ENCODE results near the gene PRAME.
A peak's percentile ranks its signal among the peaks of the same experiment; 100 is the strongest.

Gene PRAME

DNA sequence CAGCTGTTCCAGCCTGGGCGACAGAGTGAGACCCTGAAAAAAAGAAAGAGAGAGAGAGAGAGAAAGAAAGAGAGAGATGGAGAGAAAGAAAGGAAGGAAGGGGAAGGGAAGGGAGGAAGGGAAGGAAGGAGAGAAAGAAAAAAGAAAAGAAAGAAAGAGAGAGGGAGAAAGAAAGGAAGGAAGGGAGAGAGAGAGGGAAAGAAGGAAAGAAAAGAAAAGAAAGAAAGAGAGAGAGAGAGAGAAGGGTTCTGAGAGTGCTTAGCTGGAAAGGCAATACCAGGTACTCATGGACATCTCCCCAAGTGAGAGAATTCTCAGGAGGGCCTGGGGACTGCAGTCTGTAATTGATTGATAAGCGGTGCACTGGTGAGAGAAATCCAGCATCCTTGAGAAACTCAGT lies 12.8 kb upstream of the PRAME start:
- Histone ChIP-seq H3K4me3 (ENCODE audit: control insufficient read depth in 1 of 7, extremely low read depth in 1 of 7, insufficient read depth in 4 of 7, low read depth in 2 of 7, low read length in 6 of 7) (no peak overlapping the region), H3K9me3 (ENCODE audit: control extremely low read depth in 1 of 5, control insufficient read depth in 4 of 5, insufficient read depth in 2 of 5, low read depth in 1 of 5, low read length in 4 of 5) (no peaks in the 10 kb centered on the region), H3K36me3 (ENCODE audit: control insufficient read depth in 4 of 4, insufficient read depth in 4 of 4, low read length in 3 of 4) (no peaks in the 10 kb centered on the region), H3K27me3 (replicated peaks in 2 of 5; ENCODE audit: control insufficient read depth in 4 of 5, insufficient read depth in 5 of 5, low read length in 4 of 5) (peaks cover 2 to 17% (median 14%) of the 10 kb centered on the region in 5 experiments), H3K4me1 (ENCODE audit: control extremely low read depth in 1 of 4, control insufficient read depth in 4 of 4, insufficient read depth in 4 of 4, low read length in 3 of 4) (no peaks in the 10 kb centered on the region), H3K27ac (ENCODE audit: insufficient read depth in 1 of 2, low read depth in 1 of 2, low read length in 2 of 2, poor library complexity in 1 of 2, severe bottlenecking in 2 of 2) (no peak overlapping the region)
- WGBS (ENCODE audit: insufficient coverage) = 83% methylated on average over 2 of the region's 2 CpGs
- no peak for DNase-seq
- POLR2A ChIA-PET = interaction anchor here (0.5 kb wide), 1 partner anchor 11 kb away, joined by 3 read pairs; no protein-coding TSS in a partner anchor
- CTCF ChIA-PET = interaction anchor here (0.6 to 1.4 kb wide), 3 partner anchors 14 to 37 kb away, joined by 3 read pairs; no protein-coding TSS in a partner anchor

DNA sequence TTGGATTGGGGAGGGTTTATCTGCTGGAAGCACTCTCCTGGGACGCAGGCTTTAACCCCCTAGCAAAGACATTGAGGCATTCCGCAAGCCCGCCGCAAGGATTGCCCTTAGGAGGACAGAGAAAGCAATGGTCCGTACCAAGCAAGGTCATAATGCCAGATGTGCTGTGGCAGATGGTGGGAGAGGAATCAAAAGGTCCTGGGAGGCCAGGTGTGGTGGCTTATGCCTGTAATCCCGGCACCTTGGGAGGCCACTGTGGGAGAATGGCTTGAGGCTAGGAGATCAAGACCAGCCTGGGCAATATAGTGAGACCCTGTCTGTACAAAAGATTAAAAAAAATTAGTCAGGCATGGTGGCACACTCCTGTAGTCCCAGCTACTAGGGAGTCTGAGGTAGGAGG lies 12.4 kb upstream of the PRAME start:
- ChIA-PET POLR2A (interaction anchor here (0.5 kb wide), 1 partner anchor 10 kb away, joined by 3 read pairs; no protein-coding TSS in a partner anchor), CTCF (interaction anchor here (1.4 kb wide), 1 partner anchor 131 kb away, joined by 3 read pairs; no protein-coding TSS in a partner anchor)
- Histone ChIP-seq H3K9me3 (ENCODE audit: control extremely low read depth in 1 of 5, control insufficient read depth in 4 of 5, insufficient read depth in 2 of 5, low read depth in 1 of 5, low read length in 4 of 5) (no peaks in the 10 kb centered on the region), H3K27ac (ENCODE audit: insufficient read depth in 1 of 2, low read depth in 1 of 2, low read length in 2 of 2, poor library complexity in 1 of 2, severe bottlenecking in 2 of 2) (no peak overlapping the region), H3K4me1 (ENCODE audit: control extremely low read depth in 1 of 4, control insufficient read depth in 4 of 4, insufficient read depth in 4 of 4, low read length in 3 of 4) (no peaks in the 10 kb centered on the region), H3K27me3 (replicated peaks in 2 of 5; ENCODE audit: control insufficient read depth in 4 of 5, insufficient read depth in 5 of 5, low read length in 4 of 5) (peaks cover 2 to 17% (median 14%) of the 10 kb centered on the region in 5 experiments), H3K36me3 (ENCODE audit: control insufficient read depth in 4 of 4, insufficient read depth in 4 of 4, low read length in 3 of 4) (no peaks in the 10 kb centered on the region), H3K4me3 (ENCODE audit: control insufficient read depth in 1 of 7, extremely low read depth in 1 of 7, insufficient read depth in 4 of 7, low read depth in 2 of 7, low read length in 6 of 7) (no peak overlapping the region)
- no peak for DNase-seq
- WGBS (ENCODE audit: insufficient coverage) = 96% methylated on average over 6 of the region's 6 CpGs

DNA sequence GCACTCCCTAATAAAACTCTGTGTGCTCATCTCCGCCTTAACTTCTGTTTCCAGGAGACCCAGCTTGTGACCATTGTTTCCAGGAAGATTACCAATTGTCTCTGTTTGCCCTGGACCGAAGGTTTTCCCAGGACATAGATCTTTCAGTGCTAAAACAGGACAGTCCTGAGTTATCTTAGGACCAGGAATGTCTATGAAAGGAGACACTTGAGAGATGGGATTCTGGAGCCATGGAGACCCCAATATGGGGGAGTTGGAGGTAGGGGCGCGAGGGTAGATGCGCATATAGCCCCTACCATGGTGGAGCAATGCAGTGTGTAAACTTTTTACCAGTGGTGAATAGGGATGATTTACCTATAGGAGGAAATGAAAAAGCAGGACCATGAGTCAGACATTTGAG lies 10.2 kb upstream of the PRAME start:
- WGBS (ENCODE audit: insufficient coverage) = 89% methylated on average over 5 of the region's 5 CpGs
- no peak for DNase-seq
- no peaks in the 10 kb centered on the region for H3K36me3 ChIP-seq (ENCODE audit: control insufficient read depth in 4 of 4, insufficient read depth in 4 of 4, low read length in 3 of 4)
- no peak overlapping the region for H3K27ac ChIP-seq (ENCODE audit: insufficient read depth in 1 of 2, low read depth in 1 of 2, low read length in 2 of 2, poor library complexity in 1 of 2, severe bottlenecking in 2 of 2)
- no peaks in the 10 kb centered on the region for H3K9me3 ChIP-seq (ENCODE audit: control extremely low read depth in 1 of 5, control insufficient read depth in 4 of 5, insufficient read depth in 2 of 5, low read depth in 1 of 5, low read length in 4 of 5)
- no peaks in the 10 kb centered on the region for H3K4me1 ChIP-seq (ENCODE audit: control extremely low read depth in 1 of 4, control insufficient read depth in 4 of 4, insufficient read depth in 4 of 4, low read length in 3 of 4)
- POLR2A ChIA-PET = no interaction called here
- H3K4me3 ChIP-seq (ENCODE audit: control insufficient read depth in 1 of 7, extremely low read depth in 1 of 7, insufficient read depth in 4 of 7, low read depth in 2 of 7, low read length in 6 of 7) = no peak overlapping the region
- peaks cover 2 to 15% (median 14%) of the 10 kb centered on the region in 5 experiments for H3K27me3 ChIP-seq (replicated peaks in 2 of 5; ENCODE audit: control insufficient read depth in 4 of 5, insufficient read depth in 5 of 5, low read length in 4 of 5)
- CTCF ChIA-PET = interaction anchor here (0.8 kb wide), 1 partner anchor 14 kb away, joined by 3 read pairs; no protein-coding TSS in a partner anchor

DNA sequence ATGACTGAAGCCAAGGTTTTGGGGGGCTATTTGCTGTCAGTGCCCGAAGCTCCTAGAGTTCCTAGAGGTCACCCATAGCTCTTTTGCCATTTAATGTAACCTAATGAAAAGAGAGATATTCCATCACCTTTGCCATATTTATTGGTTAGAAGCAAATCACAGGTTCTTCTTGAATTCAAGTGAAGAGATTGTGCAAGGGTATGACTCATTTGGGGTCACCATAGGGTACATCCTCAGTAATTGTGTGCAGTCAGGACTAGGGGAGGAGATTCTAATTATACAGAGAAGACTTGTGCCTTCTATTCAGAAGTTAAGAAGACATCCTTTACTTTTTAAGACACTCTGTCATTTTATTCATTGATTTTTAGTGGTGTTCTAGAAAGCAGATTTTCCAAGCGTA lies 6.9 kb upstream of the PRAME start:
- no peaks in the 10 kb centered on the region for H3K9me3 ChIP-seq (ENCODE audit: control extremely low read depth in 1 of 5, control insufficient read depth in 4 of 5, insufficient read depth in 2 of 5, low read depth in 1 of 5, low read length in 4 of 5)
- WGBS (ENCODE audit: insufficient coverage) = 100% methylated on average over 1 of the region's 2 CpGs
- H3K27me3 ChIP-seq (replicated peaks in 2 of 5; ENCODE audit: control insufficient read depth in 4 of 5, insufficient read depth in 5 of 5, low read length in 4 of 5) = peaks cover 0 to 13% (median 2%) of the 10 kb centered on the region in 5 experiments
- CTCF ChIA-PET = interaction anchor here (1.0 to 2.9 kb wide), 3 partner anchors 10 to 22 kb away, joined by 4 to 13 read pairs (median 5); no protein-coding TSS in a partner anchor
- POLR2A ChIA-PET = no interaction called here
- DNase-seq = peak in 1 of 3 donors; percentile 22
- H3K27ac ChIP-seq (ENCODE audit: insufficient read depth in 1 of 2, low read depth in 1 of 2, low read length in 2 of 2, poor library complexity in 1 of 2, severe bottlenecking in 2 of 2) = no peak overlapping the region
- H3K4me3 ChIP-seq (ENCODE audit: control insufficient read depth in 1 of 7, extremely low read depth in 1 of 7, insufficient read depth in 4 of 7, low read depth in 2 of 7, low read length in 6 of 7) = no peak overlapping the region
- H3K4me1 ChIP-seq (ENCODE audit: control extremely low read depth in 1 of 4, control insufficient read depth in 4 of 4, insufficient read depth in 4 of 4, low read length in 3 of 4) = no peaks in the 10 kb centered on the region
- no peaks in the 10 kb centered on the region for H3K36me3 ChIP-seq (ENCODE audit: control insufficient read depth in 4 of 4, insufficient read depth in 4 of 4, low read length in 3 of 4)

DNA sequence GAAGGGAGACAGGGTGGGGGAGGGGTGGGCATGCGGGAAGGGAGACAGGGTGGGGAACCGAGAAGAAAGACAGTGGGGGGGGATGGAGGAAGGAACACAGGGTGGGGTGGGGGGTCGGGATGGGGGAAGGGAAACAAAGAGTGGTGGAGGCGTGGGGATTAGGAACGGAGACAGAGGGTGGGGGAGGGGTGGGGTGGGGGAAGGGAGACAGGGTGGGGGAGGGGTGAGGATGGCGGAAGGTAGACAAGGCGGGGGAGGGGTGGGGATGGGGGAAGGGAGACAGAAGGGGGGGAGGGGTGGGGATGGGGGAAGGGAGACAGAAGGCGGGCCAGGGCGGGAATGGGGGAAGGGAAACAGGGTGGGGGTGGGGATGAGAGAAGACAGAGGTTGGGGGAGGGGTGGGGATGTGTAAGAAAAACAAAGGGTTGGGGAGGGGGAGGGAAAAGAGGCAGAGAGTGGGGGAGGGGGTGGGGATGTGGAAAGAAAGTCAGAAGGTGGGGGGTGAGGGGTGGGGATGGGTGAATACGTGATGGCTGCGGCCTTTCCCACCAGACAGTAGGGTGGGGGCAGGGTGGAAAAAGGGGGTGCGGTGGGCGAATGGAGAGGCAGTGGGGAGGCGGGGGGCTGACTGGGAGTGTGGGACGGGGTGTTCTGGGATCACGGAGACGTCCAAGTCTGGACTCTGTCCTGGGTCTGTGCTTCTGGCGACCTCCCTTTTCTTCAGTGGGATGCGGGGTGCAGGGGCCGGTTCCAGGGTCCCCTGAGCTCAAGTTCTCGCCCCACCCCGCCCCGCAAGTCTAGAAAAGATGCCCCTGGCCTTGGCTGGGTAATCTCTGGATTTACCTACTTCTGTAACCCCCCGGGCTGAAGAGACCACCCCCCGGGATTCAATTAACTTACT lies 744 bp downstream of the PRAME start:
- WGBS (ENCODE audit: insufficient coverage) = 98% methylated on average over 7 of the region's 25 CpGs
- no peak overlapping the region for H3K4me3 ChIP-seq (ENCODE audit: control insufficient read depth in 1 of 7, extremely low read depth in 1 of 7, insufficient read depth in 4 of 7, low read depth in 2 of 7, low read length in 6 of 7)
- CTCF ChIA-PET = interaction anchor here (1.0 to 1.8 kb wide), 3 partner anchors 9 to 23 kb away, joined by 3 to 10 read pairs (median 4); no protein-coding TSS in a partner anchor

DNA sequence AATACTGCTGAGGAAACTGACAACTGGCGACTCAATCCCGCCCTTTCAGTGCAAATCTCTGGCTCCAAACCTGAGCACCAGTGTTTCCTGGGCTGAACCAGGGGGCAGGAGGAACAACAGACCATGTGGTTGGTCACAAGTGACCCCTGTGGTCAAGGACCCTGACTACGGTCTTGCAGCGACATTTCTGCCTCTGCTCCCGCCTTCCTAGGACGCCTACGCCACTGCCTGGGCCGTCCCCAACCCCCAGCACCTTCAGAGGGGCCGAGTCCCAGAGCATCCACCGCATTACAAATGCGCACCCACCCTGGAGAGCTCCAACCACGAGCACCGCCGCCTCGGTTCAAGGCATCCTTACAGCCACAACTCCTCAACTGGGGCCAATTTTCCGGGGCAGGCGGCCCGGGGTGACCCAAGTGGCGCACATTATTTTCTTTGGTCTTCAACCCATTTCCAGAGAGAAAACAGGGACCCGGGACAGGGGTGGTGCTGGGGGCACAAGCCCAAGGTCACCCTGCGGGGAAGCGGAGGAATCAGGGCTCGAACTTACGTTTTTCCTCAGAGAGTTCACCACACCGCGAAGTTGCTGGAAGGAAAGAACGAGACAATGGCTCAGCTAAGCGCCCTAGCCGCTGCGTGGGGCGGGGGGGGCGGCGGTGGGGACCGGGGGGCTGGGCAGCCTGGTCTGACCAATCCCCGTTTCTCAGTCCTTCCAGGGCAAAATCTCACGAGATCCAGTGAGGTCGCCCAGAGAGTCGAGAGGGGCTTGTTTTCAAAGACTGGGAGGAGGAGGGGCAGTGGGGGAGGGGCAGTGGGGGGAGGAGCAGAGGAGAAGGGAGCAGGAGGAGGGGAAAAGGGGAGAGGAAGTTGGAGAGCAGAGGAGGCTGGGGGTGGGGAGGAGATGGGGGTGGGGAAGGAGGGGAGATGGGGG lies 1.8 kb downstream of the PRAME start:
- Histone ChIP-seq H3K36me3 (ENCODE audit: control insufficient read depth in 4 of 4, insufficient read depth in 4 of 4, low read length in 3 of 4) (no peaks in the 10 kb centered on the region), H3K4me1 (ENCODE audit: control extremely low read depth in 1 of 4, control insufficient read depth in 4 of 4, insufficient read depth in 4 of 4, low read length in 3 of 4) (peaks cover 0 to 2% (median 0%) of the 10 kb centered on the region in 4 experiments), H3K27me3 (replicated peaks in 2 of 5; ENCODE audit: control insufficient read depth in 4 of 5, insufficient read depth in 5 of 5, low read length in 4 of 5) (no peaks in the 10 kb centered on the region), H3K9me3 (ENCODE audit: control extremely low read depth in 1 of 5, control insufficient read depth in 4 of 5, insufficient read depth in 2 of 5, low read depth in 1 of 5, low read length in 4 of 5) (no peaks in the 10 kb centered on the region), H3K27ac (ENCODE audit: insufficient read depth in 1 of 2, low read depth in 1 of 2, low read length in 2 of 2, poor library complexity in 1 of 2, severe bottlenecking in 2 of 2) (peak overlapping the region in 1 of 2 experiments; percentile 90), H3K4me3 (ENCODE audit: control insufficient read depth in 1 of 7, extremely low read depth in 1 of 7, insufficient read depth in 4 of 7, low read depth in 2 of 7, low read length in 6 of 7) (no peak overlapping the region)
- CTCF ChIA-PET = no interaction called here
- WGBS (ENCODE audit: insufficient coverage) = 94% methylated on average over 25 of the region's 38 CpGs
- POLR2A ChIA-PET = no interaction called here
- peak in 1 of 3 donors; percentile 17 for DNase-seq

More for the DNA sequence above, 744 bp downstream of the PRAME start:
- DNase-seq = peak in 1 of 3 donors; percentile 7
- Histone ChIP-seq H3K36me3 (ENCODE audit: control insufficient read depth in 4 of 4, insufficient read depth in 4 of 4, low read length in 3 of 4) (no peaks in the 10 kb centered on the region), H3K4me1 (ENCODE audit: control extremely low read depth in 1 of 4, control insufficient read depth in 4 of 4, insufficient read depth in 4 of 4, low read length in 3 of 4) (peaks cover 0 to 2% (median 0%) of the 10 kb centered on the region in 4 experiments), H3K27me3 (replicated peaks in 2 of 5; ENCODE audit: control insufficient read depth in 4 of 5, insufficient read depth in 5 of 5, low read length in 4 of 5) (no peaks in the 10 kb centered on the region), H3K27ac (ENCODE audit: insufficient read depth in 1 of 2, low read depth in 1 of 2, low read length in 2 of 2, poor library complexity in 1 of 2, severe bottlenecking in 2 of 2) (peak overlapping the region in 1 of 2 experiments; percentile 93), H3K9me3 (ENCODE audit: control extremely low read depth in 1 of 5, control insufficient read depth in 4 of 5, insufficient read depth in 2 of 5, low read depth in 1 of 5, low read length in 4 of 5) (no peaks in the 10 kb centered on the region)
- POLR2A ChIA-PET = no interaction called here
